ENCODE data around the gene AGAP1.

Gene AGAP1

GRCh38 chr2:236101311-236101950, 607.6 kb downstream of the AGAP1 start:
- H3K4me1 ChIP-seq (ENCODE audit: control insufficient read depth in 1 of 2, insufficient read depth in 2 of 2, low read length in 2 of 2) = no peaks in the 10 kb centered on the region
- H3K36me3 ChIP-seq (ENCODE audit: control insufficient read depth in 1 of 2, insufficient read depth in 2 of 2, low read length in 2 of 2) = peaks cover 0 to 4% of the 10 kb centered on the region in 2 donors
- H3K9me3 ChIP-seq (ENCODE audit: control insufficient read depth in 1 of 2, low read length in 2 of 2) = no peaks in the 10 kb centered on the region
- H3K27me3 ChIP-seq (ENCODE audit: low read depth, low read length) = no peaks in the 10 kb centered on the region
- H3K4me3 ChIP-seq (ENCODE audit: low read depth in 1 of 2, low read length in 2 of 2) = no peak overlapping the region
- H3K27ac ChIP-seq (ENCODE audit: low read length) = no peak overlapping the region

GRCh38 chr2:236102971-236103370, 609.1 kb downstream of the AGAP1 start:
- H3K27ac ChIP-seq (ENCODE audit: low read length) = no peak overlapping the region
- no peaks in the 10 kb centered on the region for H3K27me3 ChIP-seq (ENCODE audit: low read depth, low read length)

GRCh38 chr2:236103981-236104380, 610.1 kb downstream of the AGAP1 start:
- Histone ChIP-seq H3K36me3 (ENCODE audit: control insufficient read depth in 1 of 2, insufficient read depth in 2 of 2, low read length in 2 of 2) (peaks cover 0 to 4% of the 10 kb centered on the region in 2 donors), H3K27me3 (ENCODE audit: low read depth, low read length) (no peaks in the 10 kb centered on the region), H3K4me3 (ENCODE audit: low read depth in 1 of 2, low read length in 2 of 2) (no peak overlapping the region), H3K9me3 (ENCODE audit: control insufficient read depth in 1 of 2, low read length in 2 of 2) (no peaks in the 10 kb centered on the region), H3K4me1 (ENCODE audit: control insufficient read depth in 1 of 2, insufficient read depth in 2 of 2, low read length in 2 of 2) (peaks cover 0 to 6% of the 10 kb centered on the region in 2 donors), H3K27ac (ENCODE audit: low read length) (no peak overlapping the region)

More at GRCh38 chr2:236102971-236103370, 609.1 kb downstream of the AGAP1 start:
- H3K4me1 ChIP-seq (ENCODE audit: control insufficient read depth in 1 of 2, insufficient read depth in 2 of 2, low read length in 2 of 2) = peaks cover 0 to 6% of the 10 kb centered on the region in 2 donors
- H3K4me3 ChIP-seq (ENCODE audit: low read depth in 1 of 2, low read length in 2 of 2) = no peak overlapping the region
- H3K9me3 ChIP-seq (ENCODE audit: control insufficient read depth in 1 of 2, low read length in 2 of 2) = no peaks in the 10 kb centered on the region
- H3K36me3 ChIP-seq (ENCODE audit: control insufficient read depth in 1 of 2, insufficient read depth in 2 of 2, low read length in 2 of 2) = peaks cover 0 to 4% of the 10 kb centered on the region in 2 donors

GRCh38 chr2:236105955-236106607, 612.2 kb downstream of the AGAP1 start:
- peaks cover 0 to 6% of the 10 kb centered on the region in 2 donors for H3K4me1 ChIP-seq (ENCODE audit: control insufficient read depth in 1 of 2, insufficient read depth in 2 of 2, low read length in 2 of 2)
- no peak overlapping the region for H3K4me3 ChIP-seq (ENCODE audit: low read depth in 1 of 2, low read length in 2 of 2)
- no peaks in the 10 kb centered on the region for H3K9me3 ChIP-seq (ENCODE audit: control insufficient read depth in 1 of 2, low read length in 2 of 2)
- no peaks in the 10 kb centered on the region for H3K27me3 ChIP-seq (ENCODE audit: low read depth, low read length)
- H3K36me3 ChIP-seq (ENCODE audit: control insufficient read depth in 1 of 2, insufficient read depth in 2 of 2, low read length in 2 of 2) = peaks cover 0 to 4% of the 10 kb centered on the region in 2 donors
- no peak overlapping the region for H3K27ac ChIP-seq (ENCODE audit: low read length)

- Histone ChIP-seq H3K4me1 (ENCODE audit: control insufficient read depth in 1 of 2, insufficient read depth in 2 of 2, low read length in 2 of 2) (peaks cover 0 to 6% of the 10 kb centered on the region in 2 donors), H3K27me3 (ENCODE audit: low read depth, low read length) (no peaks in the 10 kb centered on the region), H3K36me3 (ENCODE audit: control insufficient read depth in 1 of 2, insufficient read depth in 2 of 2, low read length in 2 of 2) (no peaks in the 10 kb centered on the region), H3K4me3 (ENCODE audit: low read depth in 1 of 2, low read length in 2 of 2) (no peak overlapping the region), H3K9me3 (ENCODE audit: control insufficient read depth in 1 of 2, low read length in 2 of 2) (no peaks in the 10 kb centered on the region), H3K27ac (ENCODE audit: low read length) (no peak overlapping the region)
These were observed 612.9 kb downstream of the AGAP1 start for GRCh38 chr2:236106761-236107160.

- Histone ChIP-seq H3K36me3 (ENCODE audit: control insufficient read depth in 1 of 2, insufficient read depth in 2 of 2, low read length in 2 of 2) (no peaks in the 10 kb centered on the region), H3K27me3 (ENCODE audit: low read depth, low read length) (no peaks in the 10 kb centered on the region), H3K4me1 (ENCODE audit: control insufficient read depth in 1 of 2, insufficient read depth in 2 of 2, low read length in 2 of 2) (peaks cover 0 to 6% of the 10 kb centered on the region in 2 donors), H3K9me3 (ENCODE audit: control insufficient read depth in 1 of 2, low read length in 2 of 2) (no peaks in the 10 kb centered on the region), H3K4me3 (ENCODE audit: low read depth in 1 of 2, low read length in 2 of 2) (no peak overlapping the region), H3K27ac (ENCODE audit: low read length) (no peak overlapping the region)
These were observed 613.7 kb downstream of the AGAP1 start for GRCh38 chr2:236107536-236107935.

GRCh38 chr2:236107942-236108625, 614.2 kb downstream of the AGAP1 start:
- no peaks in the 10 kb centered on the region for H3K36me3 ChIP-seq (ENCODE audit: control insufficient read depth in 1 of 2, insufficient read depth in 2 of 2, low read length in 2 of 2)

GRCh38 chr2:236109061-236109460, 615.2 kb downstream of the AGAP1 start:
- H3K36me3 ChIP-seq (ENCODE audit: control insufficient read depth in 1 of 2, insufficient read depth in 2 of 2, low read length in 2 of 2) = no peaks in the 10 kb centered on the region
- H3K4me3 ChIP-seq (ENCODE audit: low read depth in 1 of 2, low read length in 2 of 2) = no peak overlapping the region
- peaks cover 0 to 6% of the 10 kb centered on the region in 2 donors for H3K4me1 ChIP-seq (ENCODE audit: control insufficient read depth in 1 of 2, insufficient read depth in 2 of 2, low read length in 2 of 2)
- H3K27ac ChIP-seq (ENCODE audit: low read length) = no peak overlapping the region
- no peaks in the 10 kb centered on the region for H3K27me3 ChIP-seq (ENCODE audit: low read depth, low read length)
- no peaks in the 10 kb centered on the region for H3K9me3 ChIP-seq (ENCODE audit: control insufficient read depth in 1 of 2, low read length in 2 of 2)

More at GRCh38 chr2:236107942-236108625, 614.2 kb downstream of the AGAP1 start:
- Histone ChIP-seq H3K4me3 (ENCODE audit: low read depth in 1 of 2, low read length in 2 of 2) (no peak overlapping the region), H3K9me3 (ENCODE audit: control insufficient read depth in 1 of 2, low read length in 2 of 2) (no peaks in the 10 kb centered on the region), H3K27me3 (ENCODE audit: low read depth, low read length) (no peaks in the 10 kb centered on the region), H3K27ac (ENCODE audit: low read length) (no peak overlapping the region), H3K4me1 (ENCODE audit: control insufficient read depth in 1 of 2, insufficient read depth in 2 of 2, low read length in 2 of 2) (peaks cover 0 to 6% of the 10 kb centered on the region in 2 donors)

GRCh38 chr2:236109473-236109872, 615.6 kb downstream of the AGAP1 start:
- H3K4me3 ChIP-seq (ENCODE audit: low read depth in 1 of 2, low read length in 2 of 2) = no peak overlapping the region
- H3K27me3 ChIP-seq (ENCODE audit: low read depth, low read length) = no peaks in the 10 kb centered on the region
- no peaks in the 10 kb centered on the region for H3K9me3 ChIP-seq (ENCODE audit: control insufficient read depth in 1 of 2, low read length in 2 of 2)
- H3K36me3 ChIP-seq (ENCODE audit: control insufficient read depth in 1 of 2, insufficient read depth in 2 of 2, low read length in 2 of 2) = no peaks in the 10 kb centered on the region
- peaks cover 0 to 6% of the 10 kb centered on the region in 2 donors for H3K4me1 ChIP-seq (ENCODE audit: control insufficient read depth in 1 of 2, insufficient read depth in 2 of 2, low read length in 2 of 2)
- no peak overlapping the region for H3K27ac ChIP-seq (ENCODE audit: low read length)

- no peak overlapping the region for H3K27ac ChIP-seq (ENCODE audit: low read length)
- no peaks in the 10 kb centered on the region for H3K27me3 ChIP-seq (ENCODE audit: low read depth, low read length)
- H3K4me3 ChIP-seq (ENCODE audit: low read depth in 1 of 2, low read length in 2 of 2) = no peak overlapping the region
- H3K4me1 ChIP-seq (ENCODE audit: control insufficient read depth in 1 of 2, insufficient read depth in 2 of 2, low read length in 2 of 2) = peaks cover 0 to 5% of the 10 kb centered on the region in 2 donors
- peaks cover 0 to 3% of the 10 kb centered on the region in 2 donors for H3K36me3 ChIP-seq (ENCODE audit: control insufficient read depth in 1 of 2, insufficient read depth in 2 of 2, low read length in 2 of 2)
- H3K9me3 ChIP-seq (ENCODE audit: control insufficient read depth in 1 of 2, low read length in 2 of 2) = no peaks in the 10 kb centered on the region
These were observed 618.6 kb downstream of the AGAP1 start for GRCh38 chr2:236112466-236112865.

GRCh38 chr2:236113425-236113824, 619.6 kb downstream of the AGAP1 start:
- Histone ChIP-seq H3K4me1 (ENCODE audit: control insufficient read depth in 1 of 2, insufficient read depth in 2 of 2, low read length in 2 of 2) (no peaks in the 10 kb centered on the region), H3K27me3 (ENCODE audit: low read depth, low read length) (no peaks in the 10 kb centered on the region), H3K27ac (ENCODE audit: low read length) (no peak overlapping the region), H3K36me3 (ENCODE audit: control insufficient read depth in 1 of 2, insufficient read depth in 2 of 2, low read length in 2 of 2) (peaks cover 0 to 3% of the 10 kb centered on the region in 2 donors), H3K4me3 (ENCODE audit: low read depth in 1 of 2, low read length in 2 of 2) (no peak overlapping the region), H3K9me3 (ENCODE audit: control insufficient read depth in 1 of 2, low read length in 2 of 2) (no peaks in the 10 kb centered on the region)

Measured in muscle layer of duodenum (tissue), 2 donors.